ENCODE measurements around the gene TTC3.
A peak's percentile ranks its signal among the peaks of the same experiment; 100 is the strongest.
"Not testable (repeated sequence)": the region's sequence is repeated elsewhere in the genome, so short reads cannot be mapped to it uniquely, and the experiment has no call there.

Gene TTC3

GRCh38 chr21:37220433-37220980 is 147.5 kb downstream of the TTC3 start:
- H3K4me3 ChIP-seq (ENCODE audit: low read length): peak overlapping the region; percentile 53; the same call in 1 of the 2 replicates
- no peak for TF ChIP-seq ZNF274 (IDR thresholded peaks at IDR 0.05; ENCODE audit: low read depth, low read length)

GRCh38 chr21:37220981-37221664 is 148.1 kb downstream of the TTC3 start:
- TF ChIP-seq ZNF274 (IDR thresholded peaks at IDR 0.05; ENCODE audit: low read depth, low read length): no peak
- peak overlapping the region; percentile 53; the same call in 1 of the 2 replicates for H3K4me3 ChIP-seq (ENCODE audit: low read length)

GRCh38 chr21:37222248-37222647 is 149.2 kb downstream of the TTC3 start:
- not testable (repeated sequence) for H3K4me3 ChIP-seq (ENCODE audit: low read length)

- TF ChIP-seq ZNF274 (IDR thresholded peaks at IDR 0.05; ENCODE audit: low read depth, low read length): no peak
- no peak overlapping the region for H3K4me3 ChIP-seq (ENCODE audit: low read length)
Measured at GRCh38 chr21:37223804-37224345, 150.8 kb downstream of the TTC3 start.

- no peak overlapping the region for H3K4me3 ChIP-seq (ENCODE audit: low read length)
- no peak for TF ChIP-seq ZNF274 (IDR thresholded peaks at IDR 0.05; ENCODE audit: low read depth, low read length)
Measured at GRCh38 chr21:37224861-37225839, 152.1 kb downstream of the TTC3 start.

- TF ChIP-seq ZNF274 (IDR thresholded peaks at IDR 0.05; ENCODE audit: low read depth, low read length): no peak
- no peak overlapping the region for H3K4me3 ChIP-seq (ENCODE audit: low read length)
Measured at GRCh38 chr21:37226041-37226920, 153.2 kb downstream of the TTC3 start.

GRCh38 chr21:37227071-37228002 is 154.3 kb downstream of the TTC3 start:
- no peak overlapping the region for H3K4me3 ChIP-seq (ENCODE audit: low read length)
- no peak for TF ChIP-seq ZNF274 (IDR thresholded peaks at IDR 0.05; ENCODE audit: low read depth, low read length)

GRCh38 chr21:37228003-37228400 is 154.9 kb downstream of the TTC3 start:
- TF ChIP-seq ZNF274 (IDR thresholded peaks at IDR 0.05; ENCODE audit: low read depth, low read length): no peak
- no peak overlapping the region for H3K4me3 ChIP-seq (ENCODE audit: low read length)

GRCh38 chr21:37230632-37231248 is 157.7 kb downstream of the TTC3 start:
- no peak overlapping the region for H3K4me3 ChIP-seq (ENCODE audit: low read length)
- no peak for TF ChIP-seq ZNF274 (IDR thresholded peaks at IDR 0.05; ENCODE audit: low read depth, low read length)

GRCh38 chr21:37231249-37231645 is 158.2 kb downstream of the TTC3 start:
- TF ChIP-seq ZNF274 (IDR thresholded peaks at IDR 0.05; ENCODE audit: low read depth, low read length): no peak
- H3K4me3 ChIP-seq (ENCODE audit: low read length): no peak overlapping the region

GRCh38 chr21:37231671-37232070 is 158.6 kb downstream of the TTC3 start:
- no peak overlapping the region for H3K4me3 ChIP-seq (ENCODE audit: low read length)
- TF ChIP-seq ZNF274 (IDR thresholded peaks at IDR 0.05; ENCODE audit: low read depth, low read length): no peak
